GM12874 (cell line): ENCODE data around the gene SHMT2.
A peak's percentile ranks its signal among the peaks of the same experiment; 100 is the strongest.

Experiments used
- CTCF ChIP-seq: IDR thresholded peaks from 2 replicates; pipeline ENCODE4 v1.5.1; 2011; ENCODE audit warnings: low read depth, mild to moderate bottlenecking, control low read depth, low read length, moderate library complexity; ENCODE audit not compliant: insufficient read depth

Gene SHMT2

GRCh38 chr12:57272337-57273151 is 43.0 kb downstream of the SHMT2 start:
- TF ChIP-seq CTCF, result no peak

GRCh38 chr12:57273516-57273915 is 44.0 kb downstream of the SHMT2 start:
- TF ChIP-seq CTCF, result no peak

GRCh38 chr12:57276935-57277563 is 47.5 kb downstream of the SHMT2 start:
- TF ChIP-seq CTCF, result peak; percentile 35; the same call in 1 of the 2 replicates

GRCh38 chr12:57278465-57279381 is 49.2 kb downstream of the SHMT2 start:
- no peak for TF ChIP-seq CTCF

GRCh38 chr12:57280211-57281062 is 50.9 kb downstream of the SHMT2 start:
- no peak for TF ChIP-seq CTCF
